Suprapubic skin (tissue), 4 donors: Measurements from ENCODE around the gene ALG12.

Experiments used
- CTCF ChIP-seq, 2 donors: fragments of 200-600 bp in 1 of 2; fragments of 450-650 bp in 1 of 2; sonication (generic) in 1 of 2; IDR thresholded peaks; one replicate each; pipeline ENCODE4 v1.5.1; 2016 to 2019; ENCODE audit warnings: antibody characterized with exemption in 2 of 2, mild to moderate bottlenecking in 1 of 2, moderate library complexity in 1 of 2
- POLR2A ChIP-seq, 2 donors: fragments of 450-650 bp; IDR thresholded peaks; one replicate each; pipeline ENCODE4 v1.6.1; 2017; ENCODE audit warnings: antibody characterized with exemption in 2 of 2, mild to moderate bottlenecking in 2 of 2, moderate library complexity in 2 of 2
- POLR2AphosphoS5 ChIP-seq, 3 donors: sonication (generic); formaldehyde crosslinking; IDR thresholded peaks; one replicate each; pipeline ENCODE4 v1.6.1; 2017; ENCODE audit warnings: antibody characterized with exemption in 3 of 3

- TF ChIP-seq CTCF (IDR thresholded peaks at IDR 0.05) (no peak), POLR2AphosphoS5 (IDR thresholded peaks at IDR 0.05) (peak in 1 of 3 donors; percentile 79), POLR2A (IDR thresholded peaks at IDR 0.05) (no peak)
Measured at GRCh38 chr22:49937758-49938564, 19.7 kb upstream of the ALG12 start.
